HS-27A (cell line): ENCODE results near the gene PLEKHJ1.

Experiments used
- DNase-seq: peaks from one replicate; pipeline ENCODE4 v3.0.0-alpha.2; 2012; ENCODE audit warnings: low read depth, missing footprints

PLEKHJ1 gene

GRCh38 chr19:2234996-2235380 is 1.1 kb downstream of the PLEKHJ1 start:
- no peak for DNase-seq

GRCh38 chr19:2233601-2234280 is 2.4 kb downstream of the PLEKHJ1 start:
- no peak for DNase-seq

GRCh38 chr19:2232286-2233151 is 3.6 kb downstream of the PLEKHJ1 start:
- DNase-seq: no peak

DNA sequence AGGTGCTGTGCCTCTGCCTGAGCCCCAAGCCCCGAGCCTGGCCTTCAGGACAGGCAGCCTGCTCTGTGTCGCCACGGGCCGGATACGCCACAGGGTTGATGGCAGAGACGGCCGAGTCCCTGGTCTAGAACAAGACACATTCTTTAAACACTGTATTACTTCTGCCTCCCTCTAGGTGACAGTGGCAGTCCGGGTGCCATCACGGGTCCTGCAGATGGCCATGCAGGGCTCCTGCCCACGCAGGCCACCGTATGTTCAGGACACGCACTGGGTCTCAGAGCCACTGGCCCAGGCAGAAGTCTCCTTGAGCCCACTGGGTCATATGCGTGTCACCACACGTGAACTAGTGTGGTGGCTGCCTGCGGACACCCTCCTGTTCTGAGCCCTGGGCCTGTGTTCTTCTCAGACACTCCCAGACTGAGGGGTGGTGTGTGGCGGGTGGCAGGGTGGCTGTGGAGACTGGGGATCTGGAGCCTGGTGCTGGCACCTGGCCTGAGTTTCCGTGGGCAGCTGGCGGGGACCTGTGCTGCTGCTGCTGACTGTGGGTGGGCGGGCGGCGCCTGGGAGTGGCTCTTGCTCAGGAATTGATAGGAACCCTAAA is 4.4 kb downstream of the PLEKHJ1 start:
- no peak for DNase-seq

- DNase-seq: no peak
Observed at GRCh38 chr19:2230807-2231533, 5.2 kb downstream of the PLEKHJ1 start.

DNA sequence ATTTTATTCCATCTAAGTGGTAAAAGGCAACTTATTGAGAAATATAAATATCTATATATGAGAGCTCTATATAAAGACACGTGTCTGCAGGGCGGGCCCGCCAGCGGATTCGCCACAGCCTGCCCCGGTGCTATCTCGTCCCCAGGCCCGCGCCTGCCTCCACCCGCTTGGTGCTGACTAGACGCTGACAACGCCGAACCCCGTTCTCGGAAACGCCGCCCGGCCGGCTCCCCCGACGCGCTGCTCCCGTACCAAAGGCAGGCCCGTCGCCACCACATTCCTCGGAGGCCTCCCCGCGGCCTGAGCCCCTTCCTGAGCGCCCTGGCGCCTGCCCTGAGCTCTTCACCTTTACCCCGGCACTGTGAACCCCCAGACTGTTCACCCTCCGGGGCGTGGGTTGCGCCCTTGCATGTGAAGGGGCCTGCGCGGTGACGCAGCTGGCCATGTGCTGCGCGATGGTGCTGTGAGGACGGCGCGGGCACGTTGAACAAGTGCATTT is 6.0 kb downstream of the PLEKHJ1 start:
- no peak for DNase-seq

DNA sequence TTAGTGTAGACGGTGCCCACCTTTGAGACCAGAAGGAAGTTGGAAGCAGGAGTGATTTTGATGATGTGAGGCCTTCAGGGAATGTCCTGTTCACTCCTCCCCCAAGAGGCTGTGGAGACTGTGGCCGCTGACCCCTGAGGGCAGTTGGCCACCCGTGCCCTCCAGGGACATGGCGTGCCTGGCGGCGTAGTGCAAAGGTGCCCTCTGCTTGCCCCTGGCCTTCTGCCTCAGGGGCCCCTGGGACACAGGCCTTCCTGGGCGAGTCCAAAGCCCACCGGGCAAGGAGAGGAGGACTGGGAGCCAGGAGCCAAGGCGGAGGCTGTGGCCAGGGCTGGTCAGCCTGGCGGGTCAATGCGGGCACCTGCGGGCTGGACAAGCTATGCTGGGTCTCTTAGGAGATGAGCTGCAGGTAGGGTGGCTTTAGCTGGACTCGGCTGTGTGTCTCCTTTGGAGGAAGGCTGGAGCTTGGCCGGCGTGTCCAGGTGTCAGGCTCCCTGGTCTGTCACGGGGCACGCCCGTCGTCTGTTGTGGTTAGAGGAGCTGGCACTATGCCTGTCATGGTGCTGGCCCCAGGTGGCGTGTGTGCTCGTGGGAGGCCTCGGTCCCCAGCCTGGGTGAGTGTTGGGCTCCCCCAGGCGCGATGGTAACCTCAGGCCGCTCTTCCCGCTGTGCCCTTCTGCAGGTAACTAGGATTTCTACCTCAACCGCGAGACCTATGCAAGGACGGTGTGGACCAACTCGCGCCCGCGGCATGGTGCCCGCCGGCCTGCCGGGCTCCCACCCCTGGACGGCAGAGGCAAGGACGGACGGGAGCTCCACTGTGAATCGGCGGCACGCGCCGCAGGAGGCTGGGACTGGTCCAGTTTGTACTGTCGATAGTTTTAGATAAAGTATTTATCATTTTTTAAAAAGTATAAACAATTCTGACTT is 6.8 kb downstream of the PLEKHJ1 start:
- DNase-seq: no peak

- no peak for DNase-seq
Observed at GRCh38 chr19:2228157-2229030, 7.7 kb downstream of the PLEKHJ1 start.

GRCh38 chr19:2227415-2228156 is 8.5 kb downstream of the PLEKHJ1 start:
- DNase-seq: no peak

DNA sequence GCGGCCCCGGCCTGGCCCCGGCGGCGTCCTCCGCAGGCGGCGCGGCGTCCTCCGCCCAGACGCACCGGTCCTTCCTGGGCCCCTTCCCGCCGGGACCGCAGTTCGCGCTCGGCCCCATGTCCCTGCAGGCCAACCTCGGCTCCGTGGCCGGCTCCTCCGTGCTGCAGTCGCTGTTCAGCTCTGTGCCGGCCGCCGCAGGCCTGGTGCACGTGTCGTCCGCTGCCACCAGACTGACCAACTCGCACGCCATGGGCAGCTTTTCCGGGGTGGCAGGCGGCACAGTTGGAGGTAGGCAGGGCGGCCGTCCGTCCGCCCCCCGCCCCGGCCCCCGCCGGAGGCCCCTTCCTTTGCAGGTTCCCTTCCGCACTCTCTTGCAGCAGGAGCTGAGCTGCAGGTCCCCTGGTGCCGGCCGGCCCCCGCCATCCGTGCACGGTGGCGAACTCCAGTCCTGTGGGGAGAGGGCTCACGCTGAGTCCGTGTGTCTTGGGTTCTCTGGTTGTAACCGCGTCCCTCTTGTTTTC is 9.2 kb downstream of the PLEKHJ1 start:
- DNase-seq: no peak

DNA sequence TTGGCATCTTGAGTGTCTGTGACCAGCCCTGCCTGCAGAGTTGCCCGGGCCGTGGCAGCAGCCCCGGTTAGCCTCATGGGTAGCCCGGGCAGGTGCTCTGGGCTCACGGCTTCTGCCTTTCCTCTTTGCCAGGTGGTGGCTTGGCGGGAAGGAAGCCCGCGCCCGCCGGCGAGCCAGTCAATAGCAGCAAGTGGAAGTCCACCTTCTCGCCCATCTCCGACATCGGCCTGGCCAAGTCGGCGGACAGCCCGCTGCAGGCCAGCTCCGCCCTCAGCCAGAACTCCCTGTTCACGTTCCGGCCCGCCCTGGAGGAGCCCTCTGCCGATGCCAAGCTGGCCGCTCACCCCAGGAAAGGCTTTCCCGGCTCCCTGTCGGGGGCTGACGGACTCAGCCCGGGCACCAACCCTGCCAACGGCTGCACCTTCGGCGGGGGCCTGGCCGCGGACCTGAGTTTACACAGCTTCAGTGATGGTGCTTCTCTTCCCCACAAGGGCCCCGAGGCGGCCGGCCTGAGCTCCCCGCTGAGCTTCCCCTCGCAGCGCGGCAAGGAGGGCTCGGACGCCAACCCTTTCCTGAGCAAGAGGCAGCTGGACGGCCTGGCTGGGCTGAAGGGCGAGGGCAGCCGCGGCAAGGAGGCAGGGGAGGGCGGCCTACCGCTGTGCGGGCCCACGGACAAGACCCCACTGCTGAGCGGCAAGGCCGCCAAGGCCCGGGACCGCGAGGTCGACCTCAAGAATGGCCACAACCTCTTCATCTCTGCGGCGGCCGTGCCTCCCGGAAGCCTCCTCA is 9.9 kb downstream of the PLEKHJ1 start:
- no peak for DNase-seq

- DNase-seq: no peak
Observed at GRCh38 chr19:2225415-2226050, 10.6 kb downstream of the PLEKHJ1 start.

DNA sequence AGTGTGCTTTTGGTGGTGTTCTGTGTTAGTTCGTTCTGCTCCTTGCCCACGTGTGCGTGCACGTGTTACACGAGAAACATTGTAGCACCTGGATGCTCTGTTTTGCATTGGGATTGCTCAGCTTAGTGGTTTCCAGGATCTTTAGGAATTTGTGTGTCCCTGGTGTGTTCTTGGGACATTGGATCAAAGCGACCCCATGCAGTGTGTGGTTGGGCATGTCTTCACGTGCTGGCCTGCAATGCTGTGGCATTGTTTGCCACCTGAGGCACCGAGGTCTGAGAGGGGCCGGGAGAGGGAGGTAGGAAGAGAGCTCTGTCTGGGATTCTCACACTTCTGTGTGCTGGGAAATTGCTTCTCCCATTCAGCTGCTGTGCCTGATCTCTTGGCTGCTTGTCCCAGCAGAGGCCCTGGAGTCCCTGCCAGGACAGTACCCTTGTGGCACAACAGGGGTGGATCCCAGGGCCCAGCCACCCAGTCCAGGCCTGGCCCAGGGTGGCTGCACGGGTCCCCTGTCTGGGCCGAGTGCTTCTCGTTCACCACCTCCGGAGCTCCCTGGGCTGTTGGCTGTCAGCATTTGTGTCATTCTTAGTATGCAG is 11.3 kb downstream of the PLEKHJ1 start:
- no peak for DNase-seq

GRCh38 chr19:2223959-2224358 is 12.2 kb downstream of the PLEKHJ1 start:
- DNase-seq: no peak

- no peak for DNase-seq
Observed at GRCh38 chr19:2223391-2223790, 12.7 kb downstream of the PLEKHJ1 start.

DNA sequence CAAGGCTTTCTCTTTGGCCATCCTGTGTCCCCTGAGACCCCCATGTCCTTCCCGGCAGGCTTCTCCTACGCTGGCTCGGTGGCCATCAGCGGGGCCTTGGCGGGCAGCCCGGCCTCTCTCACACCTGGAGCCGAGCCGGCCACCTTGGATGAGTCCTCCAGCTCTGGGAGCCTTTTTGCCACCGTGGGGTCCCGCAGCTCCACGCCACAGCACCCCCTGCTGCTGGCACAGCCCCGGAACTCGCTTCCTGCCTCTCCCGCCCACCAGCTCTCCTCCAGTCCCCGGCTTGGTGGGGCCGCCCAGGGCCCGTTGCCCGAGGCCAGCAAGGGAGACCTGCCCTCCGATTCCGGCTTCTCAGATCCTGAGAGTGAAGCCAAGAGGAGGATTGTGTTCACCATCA is 14.2 kb downstream of the PLEKHJ1 start:
- DNase-seq: no peak

GRCh38 chr19:2221250-2221831 is 14.8 kb downstream of the PLEKHJ1 start:
- DNase-seq: no peak
